NCI-H1048 (cell line): Measurements from ENCODE around the gene SPARC.
"Not testable (repeated sequence)": the region's sequence is repeated elsewhere in the genome, so short reads cannot be mapped to it uniquely, and the experiment has no call there.

Experiments
- DNase-seq: peaks from one replicate; lab custom pipeline; 2025; lab: John Stamatoyannopoulos, UW

SPARC gene

GRCh38 chr5:151686674-151687407 lies at the start of gene SPARC:
Gene SPARC (minus strand): TSS chr5:151686915. CDS start chr5:151676188, 10,727 bp downstream.
- DNase-seq: no peak

GRCh38 chr5:151735646-151736045 lies 48.9 kb upstream of the SPARC start:
- DNase-seq: no peak

GRCh38 chr5:151734064-151734408 lies 47.3 kb upstream of the SPARC start:
- DNase-seq: no peak

DNA sequence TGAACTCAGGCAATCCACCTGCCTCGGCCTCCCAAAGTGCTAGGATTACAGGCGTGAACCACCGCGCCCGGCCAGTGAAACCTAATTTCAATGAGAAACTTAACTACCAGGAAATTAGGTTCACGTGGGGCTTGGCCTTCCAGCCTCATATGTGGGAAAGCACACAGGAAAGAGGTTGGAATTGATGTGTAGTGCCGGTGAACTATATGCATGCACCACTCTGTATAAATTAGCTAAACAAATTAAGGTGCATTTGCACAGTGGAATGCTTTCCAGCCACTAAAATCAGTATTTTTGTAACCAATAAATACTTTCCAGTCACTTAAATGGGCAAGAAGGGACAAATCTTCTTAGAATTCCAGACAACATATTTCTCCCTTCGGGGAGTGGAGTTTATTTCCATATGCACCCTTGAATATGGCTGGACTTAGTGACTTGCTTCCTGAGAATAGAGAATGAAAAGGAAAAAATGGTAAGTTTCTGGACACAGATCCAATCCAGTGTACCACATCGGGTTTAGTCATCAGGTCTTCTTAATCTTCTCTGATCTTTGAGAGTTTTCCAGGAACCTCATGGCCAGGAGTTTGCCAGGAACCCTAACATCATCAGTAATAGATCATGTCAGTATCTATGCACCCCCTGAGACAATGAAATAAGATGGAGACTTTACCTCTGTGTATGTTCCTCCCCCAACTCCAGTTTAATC lies 46.8 kb upstream of the SPARC start:
- no peak for DNase-seq

DNA sequence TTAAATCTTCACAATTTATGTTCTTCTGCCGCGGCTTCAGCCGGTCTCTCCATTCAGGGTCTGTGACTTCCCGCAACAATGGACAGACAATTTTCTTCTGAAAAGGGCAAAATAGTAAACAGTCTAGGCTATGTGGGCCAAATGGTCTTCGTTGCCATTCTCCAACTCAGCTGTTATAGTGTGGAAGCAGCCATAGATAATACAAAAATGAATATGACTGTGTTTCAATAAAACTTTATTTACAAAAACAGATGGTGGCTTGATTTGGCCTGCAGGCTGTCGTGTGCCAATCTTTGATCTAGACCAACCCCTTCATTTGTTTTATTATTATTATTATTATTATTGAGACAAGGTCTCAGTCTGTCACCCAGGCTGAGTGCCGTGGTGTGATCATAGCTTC lies 43.7 kb upstream of the SPARC start:
- no peak for DNase-seq

DNA sequence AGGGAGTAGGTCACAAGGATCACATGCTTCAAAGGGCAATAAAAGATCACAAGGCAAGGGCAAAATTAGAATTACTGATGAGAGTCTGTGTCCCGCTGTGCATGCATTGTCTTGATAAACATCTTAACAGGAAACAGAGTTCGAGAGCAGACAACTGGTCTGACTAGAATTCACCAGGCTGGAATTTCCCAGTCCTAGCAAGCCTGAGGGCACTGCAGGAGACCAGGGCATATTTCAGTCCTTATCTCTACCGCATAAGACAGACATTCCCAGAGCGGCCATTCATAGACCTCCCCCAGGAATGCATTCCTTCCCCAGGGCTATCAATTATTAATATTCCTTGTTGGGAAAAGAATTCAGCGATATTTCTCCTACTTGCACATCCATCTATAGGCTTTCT lies 42.9 kb upstream of the SPARC start:
- DNase-seq: not testable (repeated sequence)

DNA sequence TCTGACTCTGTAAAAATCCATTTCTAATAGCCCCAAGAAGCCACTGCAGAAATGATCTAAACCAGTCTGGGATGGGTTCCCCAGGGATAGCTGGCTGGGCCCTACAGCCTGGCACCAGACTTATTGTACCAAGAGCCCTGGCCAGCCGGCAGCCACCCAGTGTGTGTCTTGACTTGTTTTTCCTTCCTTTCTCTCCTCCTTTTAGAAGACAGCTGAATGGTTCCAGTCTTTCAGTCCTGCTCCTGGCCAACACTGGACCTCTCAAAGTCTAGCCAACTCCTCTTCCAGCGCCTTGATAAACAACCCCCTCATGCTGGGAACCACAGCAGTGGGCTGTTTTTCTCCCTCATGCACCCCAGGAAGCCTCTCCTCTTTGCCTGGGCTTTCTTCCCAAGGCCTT lies 37.6 kb upstream of the SPARC start:
- DNase-seq: no peak

GRCh38 chr5:151722546-151722945 lies 35.8 kb upstream of the SPARC start:
- DNase-seq: no peak

DNA sequence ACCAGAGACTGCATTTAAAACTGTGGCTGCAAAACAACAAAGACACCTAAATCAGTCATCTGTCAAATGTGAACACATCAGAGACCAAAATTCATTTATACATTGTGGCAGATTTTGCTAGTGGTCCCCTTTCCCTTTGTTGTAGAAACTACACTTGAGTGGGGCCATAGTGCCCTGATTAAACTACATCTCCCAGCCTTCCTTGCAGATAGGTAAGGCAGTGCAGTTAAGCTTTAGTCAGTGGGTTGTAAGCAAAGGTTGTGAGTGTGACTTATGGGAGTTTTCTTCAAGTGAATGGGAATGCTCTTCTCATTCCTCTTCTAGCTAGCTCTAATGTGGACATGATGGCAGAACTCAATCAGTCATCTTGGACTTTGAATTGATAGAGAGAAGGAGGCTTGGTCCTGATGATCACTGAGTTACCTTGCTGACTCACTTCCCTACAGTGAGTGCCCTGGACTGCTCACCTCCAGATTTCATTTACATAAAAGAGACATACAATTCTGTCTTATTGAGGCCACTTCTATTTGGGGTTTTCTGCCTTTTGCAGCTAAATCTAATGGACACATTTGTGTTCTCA lies 35.2 kb upstream of the SPARC start:
- no peak for DNase-seq

DNA sequence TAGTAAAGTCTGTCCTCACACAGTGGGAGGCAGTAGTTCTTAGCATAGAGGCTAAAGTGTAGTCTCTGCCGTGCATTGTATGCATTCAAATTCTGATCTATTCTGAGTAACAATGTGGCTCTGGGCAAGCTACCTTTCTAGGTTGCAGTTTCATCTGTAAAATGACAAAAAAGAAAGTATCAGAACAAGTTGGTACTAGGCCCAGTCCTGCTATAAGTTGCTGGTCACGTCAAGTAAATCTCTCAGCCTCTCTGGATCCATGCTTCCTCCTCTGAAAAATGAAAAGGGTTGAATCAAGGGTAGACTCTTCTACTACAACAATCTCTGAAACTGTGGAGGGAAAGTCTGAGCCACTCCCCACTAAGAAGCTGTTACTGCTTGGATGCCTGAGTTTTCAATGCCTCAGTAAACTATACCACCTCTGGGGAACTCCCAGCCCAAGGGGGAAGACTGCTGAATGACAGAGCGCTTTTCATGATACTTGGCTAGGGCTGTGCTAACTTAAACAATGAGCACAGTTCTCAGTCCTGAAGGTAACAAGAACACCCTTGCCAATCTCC lies 34.5 kb upstream of the SPARC start:
- DNase-seq: no peak

GRCh38 chr5:151720215-151720614 lies 33.5 kb upstream of the SPARC start:
- DNase-seq: no peak

DNA sequence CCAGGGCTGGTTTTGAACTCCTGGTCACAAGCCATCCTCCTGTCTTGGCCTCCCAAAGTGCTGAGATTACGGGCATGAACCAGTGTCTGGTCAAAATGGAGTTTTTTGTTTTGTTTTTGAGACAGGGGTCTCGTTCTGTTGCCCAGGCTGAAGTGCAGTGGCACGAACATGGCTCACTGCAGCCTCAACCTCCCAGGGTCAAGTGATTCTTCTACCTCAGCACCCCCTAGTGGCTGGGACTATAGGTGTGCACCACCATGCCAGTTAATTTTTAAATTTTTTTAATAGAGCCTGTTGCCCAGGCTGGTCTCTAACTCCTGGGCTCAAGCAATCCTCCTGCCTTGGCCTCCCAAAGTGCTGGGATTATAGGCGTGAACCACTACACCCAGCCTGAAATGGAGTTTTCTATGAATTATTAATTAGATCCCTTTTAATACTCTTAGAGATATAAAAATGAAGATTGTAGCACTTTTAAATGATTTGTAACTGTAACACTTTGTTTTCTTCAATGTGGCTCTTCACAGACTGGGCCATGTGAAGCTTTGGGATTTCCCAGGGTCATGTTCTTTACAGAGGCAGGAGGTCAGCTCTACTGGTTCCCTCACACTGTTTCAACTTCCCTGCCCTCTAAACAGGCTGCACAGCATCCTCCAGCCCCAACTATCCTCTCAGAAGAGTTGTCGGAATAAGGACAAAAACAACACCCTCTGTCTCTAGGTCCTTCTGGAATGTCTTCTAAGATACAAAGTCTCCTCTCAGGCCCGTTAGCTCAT lies 32.7 kb upstream of the SPARC start:
- no peak for DNase-seq

GRCh38 chr5:151718646-151719045 lies 31.9 kb upstream of the SPARC start:
- DNase-seq: no peak

GRCh38 chr5:151718153-151718552 lies 31.4 kb upstream of the SPARC start:
- DNase-seq: no peak

DNA sequence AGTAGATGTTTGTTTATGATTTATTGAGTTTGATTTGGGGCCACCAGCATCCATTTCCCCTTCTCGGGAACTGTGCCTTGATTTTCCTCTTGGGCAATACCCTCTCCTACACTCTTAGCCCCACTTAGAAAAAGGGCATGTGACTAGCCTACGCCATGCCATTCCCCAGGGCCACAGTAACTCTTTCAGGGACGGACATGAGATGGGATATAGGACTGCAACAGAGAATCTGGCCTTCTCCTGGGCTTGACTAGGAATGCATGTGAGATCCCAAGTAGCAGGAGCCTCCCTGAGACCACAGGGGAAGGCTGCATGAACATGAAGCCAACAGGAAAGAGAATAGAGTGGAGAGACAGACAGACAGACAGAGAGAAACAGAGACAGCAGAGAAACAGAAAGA lies 30.7 kb upstream of the SPARC start:
- DNase-seq: no peak

DNA sequence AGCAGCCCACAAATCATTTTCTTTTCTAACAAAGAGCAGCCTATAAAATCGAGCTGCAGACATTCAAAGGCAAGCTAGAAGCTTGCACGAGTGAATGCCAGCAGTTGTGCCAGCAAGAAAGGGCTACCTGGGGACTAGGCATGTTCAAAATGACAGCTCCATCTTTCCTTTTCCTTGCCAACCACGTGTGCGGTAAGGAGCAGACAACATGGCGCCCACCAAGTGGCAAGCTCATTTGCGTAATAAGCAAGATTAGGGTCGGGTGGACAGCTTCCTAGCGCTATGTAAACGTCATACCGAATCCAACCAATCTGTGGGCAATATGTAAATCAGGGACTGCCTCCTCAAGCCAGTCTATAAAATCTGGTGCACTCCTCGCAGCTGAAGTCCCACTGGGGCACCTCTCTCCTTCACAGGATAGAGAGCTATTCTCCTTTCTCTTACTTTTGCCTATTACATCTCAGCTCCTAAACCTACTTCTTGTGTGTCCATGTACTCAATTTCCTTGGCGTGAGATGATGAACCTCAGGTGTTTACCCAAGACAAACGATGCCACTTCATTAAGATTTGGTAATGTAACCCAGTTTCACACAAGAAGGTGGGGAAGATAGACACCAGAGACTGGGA lies 22.5 kb upstream of the SPARC start:
- no peak for DNase-seq

GRCh38 chr5:151708126-151708525 lies 21.4 kb upstream of the SPARC start:
- DNase-seq: no peak

DNA sequence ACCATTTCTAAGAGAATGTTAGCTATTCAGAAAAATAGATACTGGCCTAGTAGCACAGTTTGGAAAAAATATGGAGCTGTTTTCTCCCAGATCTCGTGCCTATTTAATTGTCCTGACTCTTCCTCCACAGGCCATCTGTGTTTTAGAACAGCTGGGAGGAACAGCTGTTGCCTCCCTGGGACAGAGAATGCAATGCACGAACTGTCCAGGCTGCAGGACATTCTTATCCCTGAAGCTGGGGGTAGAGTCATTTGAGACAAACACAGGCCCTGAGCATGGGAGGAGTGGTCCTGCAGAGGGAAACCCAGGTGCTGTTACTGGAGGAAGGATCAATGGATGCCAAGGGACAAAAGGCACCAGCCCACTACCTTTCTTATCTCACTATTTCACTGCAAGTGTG lies 20.9 kb upstream of the SPARC start:
- DNase-seq: no peak

DNA sequence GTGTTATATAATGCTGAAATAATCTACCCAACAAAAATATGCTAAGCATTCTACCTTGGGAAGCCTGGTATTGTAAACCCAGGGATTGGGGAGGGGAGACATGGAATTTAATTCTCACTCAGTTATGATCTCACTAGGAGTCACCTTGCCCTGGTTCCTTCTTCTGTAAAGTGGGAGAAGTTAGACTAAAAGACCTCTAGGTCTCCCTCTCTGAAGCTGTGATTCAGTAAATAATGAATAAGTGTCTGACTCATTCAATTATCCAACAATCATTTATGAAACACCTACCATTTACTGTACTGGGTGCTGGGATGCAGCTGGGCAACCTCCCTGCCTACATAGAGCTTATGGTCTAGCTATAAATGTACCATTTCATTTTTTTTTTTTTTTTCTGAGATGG lies 20.2 kb upstream of the SPARC start:
- DNase-seq: no peak

- DNase-seq: no peak
Measured at GRCh38 chr5:151703780-151704179, 17.1 kb upstream of the SPARC start.

- DNase-seq: no peak
Measured at GRCh38 chr5:151703227-151703626, 16.5 kb upstream of the SPARC start.

GRCh38 chr5:151700820-151701219 lies 14.1 kb upstream of the SPARC start:
- DNase-seq: no peak
